K562 (cell line): ENCODE results near the gene MAP3K14. TPM values are rescaled to one million over a fixed set of nuclear protein-coding genes. Genes with fewer than 3 reads are reported as not detected.
A peak's percentile ranks its signal among the peaks of the same experiment; 100 is the strongest.

Experiments used
- ATAC-seq: fragments of 200-7000 bp; cut with Tn5 transposase; 3 replicates; pipeline ENCODE4 v1.9.1; 2020; ENCODE audit warnings: moderate library complexity
- BruUV-seq: library from RNA; stranded (reverse); fragments of 400-500 nt; replicated peaks from 2 replicates; lab custom pipeline; 2021; lab: Mats Ljungman, UMichigan
- CTCF ChIA-PET: fragments of 300-600 bp; formaldehyde crosslinking; extraction: SDS; loops from one replicate; lab custom pipeline; 2021; ENCODE audit warnings: low intra/inter-chr PET ratio; lab: Yijun Ruan, JAX
- POLR2A ChIA-PET: fragments of 300-600, 350-650 bp; sonication (Branson Sonifier 250); formaldehyde crosslinking; extraction: SDS; loops from one replicate; lab custom pipeline; 2021; ENCODE audit warnings: antibody characterized with exemption, inconsistent platforms; lab: Yijun Ruan, JAX
- DNase-seq, 4 experiments: peaks; one replicate each; pipeline versions ENCODE4 v3.0.0 to v3.0.0-alpha.2; 2011 to 2018; ENCODE audit warnings: low spot score in 3 of 4, mixed read lengths in 3 of 4; ENCODE audit errors: extremely low read depth in 1 of 4
- FAIRE-seq: peaks from 2 replicates; lab custom pipeline; 2011; peaks lifted over from hg19 to GRCh38; lab: Jason Lieb, UNC
- H2AFZ ChIP-seq: 2 replicates; pipeline ENCODE4 v1.6.0; 2011; ENCODE audit warnings: low read depth, low read length, control low read depth, inconsistent platforms
- H3K27ac ChIP-seq: fragments of 200-600 bp; 3 replicates; pipeline ENCODE4 v1.8.0; 2011; ENCODE audit warnings: low read depth, mild to moderate bottlenecking, control low read depth, inconsistent platforms, low read length, moderate library complexity, mixed read lengths; ENCODE audit errors: extremely low read depth
- H3K27me3 ChIP-seq, 2 experiments: fragments of 300-600 bp in 1 of 2; 2 replicates in 1 of 2; 3 replicates in 1 of 2; pipeline versions ENCODE4 v1.6.0 to v1.8.0; 2011; ENCODE audit warnings: inconsistent platforms in 2 of 2, low read length in 2 of 2, mild to moderate bottlenecking in 1 of 2, mixed read lengths in 1 of 2, moderate library complexity in 1 of 2; ENCODE audit not compliant: control insufficient read depth in 2 of 2, insufficient read depth in 2 of 2
- H3K36me3 ChIP-seq: fragments of 300-600 bp; 3 replicates; pipeline ENCODE4 v1.8.0; 2011; ENCODE audit warnings: mild to moderate bottlenecking, low read length, inconsistent platforms; ENCODE audit not compliant: control insufficient read depth, insufficient read depth
- H3K4me1 ChIP-seq, 2 experiments: fragments of 200-600 bp in 1 of 2; replicated peaks in 1 of 2; 2 replicates in 1 of 2; 3 replicates in 1 of 2; pipeline versions ENCODE4 v1.5.1 to v1.8.0; 2011; ENCODE audit warnings: inconsistent platforms in 2 of 2, low read length in 2 of 2, mild to moderate bottlenecking in 1 of 2, mixed read lengths in 1 of 2, moderate library complexity in 1 of 2; ENCODE audit not compliant: control insufficient read depth in 2 of 2, insufficient read depth in 2 of 2
- H3K4me2 ChIP-seq: 2 replicates; pipeline ENCODE4 v1.6.1; 2011; ENCODE audit warnings: low read length, control low read depth, inconsistent platforms, mixed read lengths; ENCODE audit not compliant: insufficient read depth
- H3K4me3 ChIP-seq: fragments of 200-600 bp; sonication (generic), shearing (Covaris generic); 2 replicates; pipeline ENCODE4 v1.5.1; 2016; ENCODE audit warnings: control low read depth, inconsistent platforms
- H3K79me2 ChIP-seq: fragments of 200-600 bp; 3 replicates; pipeline ENCODE4 v1.8.0; 2011; ENCODE audit warnings: low read length, inconsistent platforms; ENCODE audit not compliant: control insufficient read depth, insufficient read depth
- H3K9ac ChIP-seq, 2 experiments: 2 replicates each; pipeline versions ENCODE4 v1.6.0 to v1.6.1; 2011; ENCODE audit warnings: low read depth in 2 of 2, low read length in 2 of 2, control low read depth in 1 of 2, inconsistent platforms in 1 of 2, mild to moderate bottlenecking in 1 of 2, mixed read lengths in 1 of 2; ENCODE audit not compliant: insufficient read depth in 1 of 2
- H3K9me1 ChIP-seq: one replicate; pipeline ENCODE4 v1.6.0; 2011; ENCODE audit warnings: inconsistent platforms, mild to moderate bottlenecking, low read length, moderate library complexity; ENCODE audit not compliant: control insufficient read depth, insufficient read depth
- H3K9me3 ChIP-seq: replicated peaks from 2 replicates; pipeline ENCODE4 v1.5.1; 2011; ENCODE audit warnings: low read depth, low read length, inconsistent platforms; ENCODE audit not compliant: control insufficient read depth, insufficient read depth
- H4K20me1 ChIP-seq: replicated peaks from 2 replicates; pipeline ENCODE4 v1.6.1; 2011; ENCODE audit warnings: low read length, inconsistent platforms, mixed read lengths; ENCODE audit not compliant: control insufficient read depth, insufficient read depth
- CCAR2 ChIP-seq: fragments of 200-400 bp; formaldehyde crosslinking; IDR thresholded peaks from 2 replicates; pipeline ENCODE4 v1.6.1; 2017; ENCODE audit warnings: mild to moderate bottlenecking, low read depth, low read length
- KAT2B ChIP-seq: IDR thresholded peaks from one replicate; pipeline ENCODE4 v1.6.1; 2012; ENCODE audit warnings: low read depth, mild to moderate bottlenecking, control low read depth, inconsistent platforms, low read length, moderate library complexity
- MECOM ChIP-seq: fragments of 250-450 bp; sonication (Bioruptor Pico); IDR thresholded peaks from 2 replicates; pipeline ENCODE4 v1.8.0; 2022; ENCODE audit warnings: inconsistent platforms
- PYGO2 ChIP-seq: fragments of 450-650 bp; IDR thresholded peaks from 2 replicates; pipeline ENCODE4 v1.6.1; 2016; ENCODE audit warnings: mild to moderate bottlenecking, missing genetic modification characterization, moderate library complexity, missing compliant biosample characterization
- SNRNP70 ChIP-seq: fragments of 200-400 bp; formaldehyde crosslinking; optimal IDR thresholded peaks from 2 replicates; pipeline ENCODE3; 2017; ENCODE audit warnings: low read depth, low read length
- TRIM24 ChIP-seq, 2 experiments: fragments of 450-650 bp; IDR thresholded peaks; 2 replicates each; pipeline ENCODE4 v1.6.1; 2016
- ZNF3 ChIP-seq: fragments of 250-450 bp; sonication (Bioruptor Pico); IDR thresholded peaks from 2 replicates; pipeline ENCODE4 v1.5.0; 2021; ENCODE audit warnings: mild to moderate bottlenecking, moderate library complexity
- ZNF583 ChIP-seq: fragments of 250-450 bp; sonication (Bioruptor Pico); IDR thresholded peaks from 2 replicates; pipeline ENCODE4 v1.4.0; 2020
- ZNF584 ChIP-seq: fragments of 200-800 bp; sonication (Bioruptor generic); IDR thresholded peaks from 2 replicates; pipeline ENCODE4 v1.6.1; 2016; ENCODE audit warnings: low read depth, mild to moderate bottlenecking, missing genetic modification characterization, missing compliant biosample characterization
- WGBS: fragments of 100-300 bp; shearing (Covaris generic); methylation state at CpG from one replicate; pipeline ENCODE4 v1.1.6; 2016; ENCODE audit warnings: low coverage, mixed read lengths; ENCODE audit not compliant: insufficient coverage; ENCODE audit errors: missing lambda C conversion rate; 5-methylcytosine and 5-hydroxymethylcytosine counted together
- in situ Hi-C: fragments of 300-500 bp; cut with MboI; formaldehyde crosslinking; loops from 4 replicates; pipeline ENCODE4 v1.15.0; 2018; ENCODE audit warnings: inconsistent platforms, mixed read lengths
- intact Hi-C: fragments of 100-400 bp; cut with micrococcal nuclease; formaldehyde crosslinking; loops from 2 replicates; pipeline ENCODE4 v1.14.2; 2022
- polyA plus RNA-seq, 8 experiments: library from polyadenylated mRNA; depleted of rRNA in 4 of 8; stranded (reverse) in 5 of 8; unstranded in 3 of 8; fragments of >200 nt; fragmentation: Nextera tagmentation in 2 of 8; fragmentation: Illumina TruSeq in 1 of 8; extraction: Ambion mirVana in 2 of 8; extraction: Trizol in 1 of 8; gene quantifications; 2 replicates each; pipeline versions ENCODE4 v1.2.1 to v1.2.3, GENCODE V29; 2011 to 2014; ENCODE audit warnings: inconsistent platforms in 1 of 8, missing spikeins in 1 of 8
- total RNA-seq, 7 experiments: library from RNA; depleted of rRNA in 6 of 7; stranded (reverse); fragments of >200 nt in 6 of 7; fragmentation: Illumina TruSeq in 2 of 7; extraction: Trizol in 2 of 7; gene quantifications; 2 replicates each; pipeline versions ENCODE4 v1.2.1 to v1.2.3, GENCODE V29; 2011 to 2021; ENCODE audit warnings: low replicate concordance in 1 of 7
- TF ChIP-seq, protein P1 (sequence below): sonication (generic); formaldehyde crosslinking; IDR thresholded peaks from 2 replicates; pipeline ENCODE4 v1.8.0; 2023; ENCODE audit warnings: mild to moderate bottlenecking, missing genetic modification reagents
- TF ChIP-seq, protein P2 (sequence below), 2 experiments: fragments of 450-650 bp in 1 of 2; sonication (generic) in 1 of 2; formaldehyde crosslinking in 1 of 2; IDR thresholded peaks in 1 of 2; conservative IDR thresholded peaks in 1 of 2; 2 replicates each; pipeline versions ENCODE4 v1.6.1 to v1.8.1; 2016 to 2023; ENCODE audit warnings: mild to moderate bottlenecking in 2 of 2, moderate library complexity in 2 of 2, inconsistent platforms in 1 of 2, missing genetic modification reagents in 1 of 2
- TF ChIP-seq, protein P3 (sequence below): fragments of 250-450 bp; sonication (Bioruptor Pico); IDR thresholded peaks from 2 replicates; pipeline ENCODE4 v1.5.0; 2020; ENCODE audit warnings: mild to moderate bottlenecking, borderline replicate concordance
- TF ChIP-seq, protein P4 (sequence below): fragments of 450-650 bp; formaldehyde crosslinking; conservative IDR thresholded peaks from 2 replicates; pipeline ENCODE4 v1.4.0; 2022; ENCODE audit warnings: mild to moderate bottlenecking, missing genetic modification characterization

MAP3K14 gene
- total and polyA plus RNA-seq, 9 of the 15 experiments (the other 6 are each of a cell fraction or from before 2014, with no cell fraction given) = 0.45 to 8.7 (median 3.2) TPM

DNA sequence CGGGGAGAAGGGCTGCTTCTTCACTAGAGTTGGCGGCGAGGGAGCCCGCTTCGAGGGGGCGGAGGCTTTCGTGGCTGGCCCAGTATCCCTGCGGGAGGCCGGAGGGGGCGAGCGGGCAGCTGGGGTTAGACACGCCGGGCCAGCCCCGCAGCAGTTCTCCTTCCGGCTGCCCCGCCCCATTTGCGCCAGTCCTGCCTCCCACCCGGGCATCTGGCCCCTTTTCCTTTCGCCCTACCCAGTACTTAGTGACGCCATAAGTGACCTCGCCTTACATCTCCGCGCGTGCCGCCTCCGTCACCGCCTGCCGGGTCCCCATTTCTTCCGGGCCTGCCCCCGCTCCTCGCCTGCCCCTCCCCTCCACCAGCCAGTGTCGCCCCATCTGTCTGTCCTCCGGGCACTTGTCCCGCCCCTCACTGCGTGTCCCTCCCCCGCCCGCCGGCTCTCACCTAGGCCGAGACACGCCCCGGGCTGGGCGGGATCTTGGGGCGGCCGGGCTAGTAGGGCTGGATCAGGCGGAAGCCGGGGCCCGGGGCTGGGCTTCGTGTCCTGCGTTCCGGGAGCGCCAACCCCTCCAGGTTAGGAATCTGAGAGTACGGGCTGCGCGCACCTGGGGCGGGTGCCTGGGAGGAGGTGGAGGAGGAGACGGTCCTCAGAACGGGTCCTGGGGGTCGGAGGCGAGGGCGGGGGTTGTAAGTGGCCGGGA, 69.2 kb downstream of the MAP3K14 start:
- H3K4me2 ChIP-seq = peak overlapping the region; percentile 81
- in situ Hi-C loops (no loop called here), intact Hi-C loops (no loop called here)
- peak overlapping the region; percentile 73 to 95 for H3K9ac ChIP-seq
- POLR2A ChIA-PET = interaction anchor here (0.6 to 1.6 kb wide), 10 partner anchors 10 to 331 kb away, joined by 3 to 10 read pairs (median 4); partner anchors contain the start of gene HEXIM1
- FAIRE-seq = peak; percentile 81
- peaks cover 49% of the 10 kb centered on the region; the same call in 2 of the 3 replicates for H3K36me3 ChIP-seq
- DNase-seq = peak; percentile 97 to 99 (median 98)
- WGBS = 1% methylated on average over 23 of the region's 61 CpGs
- H3K27me3 ChIP-seq = no peaks in the 10 kb centered on the region
- H4K20me1 ChIP-seq = no peaks in the 10 kb centered on the region
- H3K9me1 ChIP-seq = no peaks in the 10 kb centered on the region
- H3K79me2 ChIP-seq = peaks cover 26% of the 10 kb centered on the region
- H3K27ac ChIP-seq = peak overlapping the region; percentile 78
- H3K4me3 ChIP-seq = peak overlapping the region; percentile 78
- no peaks in the 10 kb centered on the region; the same call in 1 of the 2 replicates for H3K9me3 ChIP-seq
- H2AFZ ChIP-seq = peak overlapping the region; percentile 81
- peaks cover 33 to 65% of the 10 kb centered on the region in 2 experiments for H3K4me1 ChIP-seq
- CTCF ChIA-PET = no interaction called here
- peak; percentile 94 for ATAC-seq
- no TSS peak for BruUV-seq
- TF ChIP-seq, protein P1, sequence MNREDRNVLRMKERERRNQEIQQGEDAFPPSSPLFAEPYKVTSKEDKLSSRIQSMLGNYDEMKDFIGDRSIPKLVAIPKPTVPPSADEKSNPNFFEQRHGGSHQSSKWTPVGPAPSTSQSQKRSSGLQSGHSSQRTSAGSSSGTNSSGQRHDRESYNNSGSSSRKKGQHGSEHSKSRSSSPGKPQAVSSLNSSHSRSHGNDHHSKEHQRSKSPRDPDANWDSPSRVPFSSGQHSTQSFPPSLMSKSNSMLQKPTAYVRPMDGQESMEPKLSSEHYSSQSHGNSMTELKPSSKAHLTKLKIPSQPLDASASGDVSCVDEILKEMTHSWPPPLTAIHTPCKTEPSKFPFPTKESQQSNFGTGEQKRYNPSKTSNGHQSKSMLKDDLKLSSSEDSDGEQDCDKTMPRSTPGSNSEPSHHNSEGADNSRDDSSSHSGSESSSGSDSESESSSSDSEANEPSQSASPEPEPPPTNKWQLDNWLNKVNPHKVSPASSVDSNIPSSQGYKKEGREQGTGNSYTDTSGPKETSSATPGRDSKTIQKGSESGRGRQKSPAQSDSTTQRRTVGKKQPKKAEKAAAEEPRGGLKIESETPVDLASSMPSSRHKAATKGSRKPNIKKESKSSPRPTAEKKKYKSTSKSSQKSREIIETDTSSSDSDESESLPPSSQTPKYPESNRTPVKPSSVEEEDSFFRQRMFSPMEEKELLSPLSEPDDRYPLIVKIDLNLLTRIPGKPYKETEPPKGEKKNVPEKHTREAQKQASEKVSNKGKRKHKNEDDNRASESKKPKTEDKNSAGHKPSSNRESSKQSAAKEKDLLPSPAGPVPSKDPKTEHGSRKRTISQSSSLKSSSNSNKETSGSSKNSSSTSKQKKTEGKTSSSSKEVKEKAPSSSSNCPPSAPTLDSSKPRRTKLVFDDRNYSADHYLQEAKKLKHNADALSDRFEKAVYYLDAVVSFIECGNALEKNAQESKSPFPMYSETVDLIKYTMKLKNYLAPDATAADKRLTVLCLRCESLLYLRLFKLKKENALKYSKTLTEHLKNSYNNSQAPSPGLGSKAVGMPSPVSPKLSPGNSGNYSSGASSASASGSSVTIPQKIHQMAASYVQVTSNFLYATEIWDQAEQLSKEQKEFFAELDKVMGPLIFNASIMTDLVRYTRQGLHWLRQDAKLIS (CRISPR knock-in tag) = 0 out of 2 replicates have a peak, but pooled peaks have one; percentile 65
- TF ChIP-seq, protein P2, sequence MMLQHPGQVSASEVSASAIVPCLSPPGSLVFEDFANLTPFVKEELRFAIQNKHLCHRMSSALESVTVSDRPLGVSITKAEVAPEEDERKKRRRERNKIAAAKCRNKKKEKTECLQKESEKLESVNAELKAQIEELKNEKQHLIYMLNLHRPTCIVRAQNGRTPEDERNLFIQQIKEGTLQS (IDR thresholded peaks at IDR 0.05) = peak; percentile 54; the same call in 1 of the 2 replicates
- TF ChIP-seq, protein P2 (CRISPR knock-in tag; conservative IDR thresholded peaks at IDR 0.05) = no peak
- TF ChIP-seq, protein P3, sequence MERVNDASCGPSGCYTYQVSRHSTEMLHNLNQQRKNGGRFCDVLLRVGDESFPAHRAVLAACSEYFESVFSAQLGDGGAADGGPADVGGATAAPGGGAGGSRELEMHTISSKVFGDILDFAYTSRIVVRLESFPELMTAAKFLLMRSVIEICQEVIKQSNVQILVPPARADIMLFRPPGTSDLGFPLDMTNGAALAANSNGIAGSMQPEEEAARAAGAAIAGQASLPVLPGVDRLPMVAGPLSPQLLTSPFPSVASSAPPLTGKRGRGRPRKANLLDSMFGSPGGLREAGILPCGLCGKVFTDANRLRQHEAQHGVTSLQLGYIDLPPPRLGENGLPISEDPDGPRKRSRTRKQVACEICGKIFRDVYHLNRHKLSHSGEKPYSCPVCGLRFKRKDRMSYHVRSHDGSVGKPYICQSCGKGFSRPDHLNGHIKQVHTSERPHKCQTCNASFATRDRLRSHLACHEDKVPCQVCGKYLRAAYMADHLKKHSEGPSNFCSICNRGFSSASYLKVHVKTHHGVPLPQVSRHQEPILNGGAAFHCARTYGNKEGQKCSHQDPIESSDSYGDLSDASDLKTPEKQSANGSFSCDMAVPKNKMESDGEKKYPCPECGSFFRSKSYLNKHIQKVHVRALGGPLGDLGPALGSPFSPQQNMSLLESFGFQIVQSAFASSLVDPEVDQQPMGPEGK (CRISPR knock-in tag) = no peak
- TF ChIP-seq, protein P4, sequence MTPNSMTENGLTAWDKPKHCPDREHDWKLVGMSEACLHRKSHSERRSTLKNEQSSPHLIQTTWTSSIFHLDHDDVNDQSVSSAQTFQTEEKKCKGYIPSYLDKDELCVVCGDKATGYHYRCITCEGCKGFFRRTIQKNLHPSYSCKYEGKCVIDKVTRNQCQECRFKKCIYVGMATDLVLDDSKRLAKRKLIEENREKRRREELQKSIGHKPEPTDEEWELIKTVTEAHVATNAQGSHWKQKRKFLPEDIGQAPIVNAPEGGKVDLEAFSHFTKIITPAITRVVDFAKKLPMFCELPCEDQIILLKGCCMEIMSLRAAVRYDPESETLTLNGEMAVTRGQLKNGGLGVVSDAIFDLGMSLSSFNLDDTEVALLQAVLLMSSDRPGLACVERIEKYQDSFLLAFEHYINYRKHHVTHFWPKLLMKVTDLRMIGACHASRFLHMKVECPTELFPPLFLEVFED = no peak
- TF ChIP-seq PYGO2 = no peak
- TF ChIP-seq MECOM = no peak
- no peak for TF ChIP-seq ZNF583 (CRISPR knock-in tag)
- TF ChIP-seq ZNF584 (CRISPR knock-in tag) = no peak
- TF ChIP-seq SNRNP70 = no peak
- no peak for TF ChIP-seq TRIM24 (IDR thresholded peaks at IDR 0.05)
- no peak for TF ChIP-seq KAT2B
- no peak for TF ChIP-seq ZNF3 (CRISPR knock-in tag)
- TF ChIP-seq CCAR2 = no peak
